Neural cell (in vitro differentiated cells): ENCODE data around the gene TRAPPC6A. TPM values are rescaled to one million over a fixed set of nuclear protein-coding genes. Genes with fewer than 3 reads are reported as not detected.

Source experiments
- H2AFZ ChIP-seq: fragments of 200-600, 300-800 bp; sonication (generic), shearing (Covaris generic); 2 replicates; pipeline ENCODE4 v1.6.0; 2014; ENCODE audit warnings: low read depth, mild to moderate bottlenecking, antibody characterized with exemption, low read length, moderate library complexity
- H3F3A ChIP-seq: fragments of 200-600 bp; shearing (Covaris generic); 2 replicates; pipeline ENCODE4 v1.6.1; 2016; ENCODE audit warnings: mild to moderate bottlenecking, moderate library complexity, mixed read lengths, antibody characterized with exemption, low read length; ENCODE audit not compliant: insufficient read depth, poor library complexity, severe bottlenecking
- H3K27ac ChIP-seq: fragments of 200-600, 300-800 bp; sonication (generic), shearing (Covaris generic); 2 replicates; pipeline ENCODE4 v1.5.1; 2014; ENCODE audit warnings: mild to moderate bottlenecking, low read length, moderate library complexity
- H3K27me3 ChIP-seq: fragments of 300-800, 200-600 bp; sonication (generic), shearing (Covaris generic); 2 replicates; pipeline ENCODE4 v1.6.0; 2014; ENCODE audit warnings: mild to moderate bottlenecking, low read depth, low read length, moderate library complexity; ENCODE audit not compliant: insufficient read depth
- H3K36me3 ChIP-seq: fragments of 300-800, 200-600 bp; sonication (generic), shearing (Covaris generic); 2 replicates; pipeline ENCODE4 v1.5.1; 2014; ENCODE audit warnings: mild to moderate bottlenecking, antibody characterized with exemption, low read length, moderate library complexity; ENCODE audit not compliant: insufficient read depth
- H3K4me2 ChIP-seq: fragments of 300-800, 200-600 bp; sonication (generic), shearing (Covaris generic); 2 replicates; pipeline ENCODE4 v1.6.0; 2014; ENCODE audit warnings: mild to moderate bottlenecking, low read length
- H3K4me3 ChIP-seq: fragments of 300-800, 200-600 bp; sonication (generic), shearing (Covaris generic); 2 replicates; pipeline ENCODE4 v1.5.1; 2014; ENCODE audit warnings: mild to moderate bottlenecking, low read length, moderate library complexity
- H3K79me2 ChIP-seq: fragments of 200-600 bp; shearing (Covaris generic); replicated peaks from 2 replicates; pipeline ENCODE4 v1.6.0; 2014; ENCODE audit warnings: mild to moderate bottlenecking, low read length, moderate library complexity; ENCODE audit not compliant: insufficient read depth
- H3K9ac ChIP-seq: fragments of 300-800, 200-600 bp; sonication (generic), shearing (Covaris generic); 2 replicates; pipeline ENCODE4 v1.6.1; 2016; ENCODE audit warnings: mild to moderate bottlenecking, low read length, mixed read lengths
- H3K9me2 ChIP-seq: fragments of 200-600 bp; shearing (Covaris generic); 2 replicates; pipeline ENCODE4 v1.6.1; 2016; ENCODE audit warnings: mild to moderate bottlenecking, low read length, mixed read lengths; ENCODE audit not compliant: insufficient read depth
- H3K9me3 ChIP-seq: fragments of 200-600, 300-800 bp; sonication (generic), shearing (Covaris generic); 2 replicates; pipeline ENCODE4 v1.6.1; 2016; ENCODE audit warnings: mild to moderate bottlenecking, mixed run types, low read length, moderate library complexity, mixed read lengths
- H4K20me1 ChIP-seq: fragments of 200-600 bp; shearing (Covaris generic); 2 replicates; pipeline ENCODE4 v1.6.1; 2016; ENCODE audit warnings: mild to moderate bottlenecking, mixed run types; ENCODE audit not compliant: insufficient read depth
- EP300 ChIP-seq: fragments of 450-650 bp; conservative IDR thresholded peaks from 2 replicates; pipeline ENCODE4 v1.6.1; 2014; ENCODE audit warnings: antibody characterized with exemption, mild to moderate bottlenecking, moderate library complexity; ENCODE audit not compliant: poor library complexity, severe bottlenecking
- EZH2 ChIP-seq: fragments of 200-600, 300-800 bp; shearing (Covaris generic), sonication (generic); IDR thresholded peaks from 2 replicates; pipeline ENCODE4 v1.6.1; 2014; ENCODE audit warnings: antibody characterized with exemption, low read length, borderline replicate concordance, mild to moderate bottlenecking; ENCODE audit not compliant: insufficient read depth, poor library complexity, severe bottlenecking
- MXI1 ChIP-seq: fragments of 450-650 bp; conservative IDR thresholded peaks from 2 replicates; pipeline ENCODE4 v1.6.1; 2014; ENCODE audit warnings: antibody characterized with exemption, mild to moderate bottlenecking; ENCODE audit not compliant: poor library complexity, severe bottlenecking
- POLR2AphosphoS5 ChIP-seq: IDR thresholded peaks from 2 replicates; pipeline ENCODE4 v1.6.1; 2012
- RAD21 ChIP-seq: fragments of 450-650 bp; conservative IDR thresholded peaks from 2 replicates; pipeline ENCODE4 v1.6.1; 2014; ENCODE audit warnings: antibody characterized with exemption, mild to moderate bottlenecking, moderate library complexity
- SMC3 ChIP-seq: fragments of 450-650 bp; conservative IDR thresholded peaks from 2 replicates; pipeline ENCODE4 v1.6.1; 2014; ENCODE audit warnings: antibody characterized with exemption, mild to moderate bottlenecking, moderate library complexity; ENCODE audit not compliant: poor library complexity
- TAF1 ChIP-seq: IDR thresholded peaks from 2 replicates; pipeline ENCODE4 v1.6.1; 2012; ENCODE audit warnings: low read depth
- polyA plus RNA-seq: library from polyadenylated mRNA; depleted of rRNA; stranded (reverse); fragments of >200 nt; gene quantifications from 2 replicates; pipeline ENCODE4 v1.2.3, GENCODE V29; 2014
- TF ChIP-seq, protein P1 (sequence below): fragments of 450-650 bp; IDR thresholded peaks from 2 replicates; pipeline ENCODE4 v1.5.1; 2014; ENCODE audit warnings: antibody characterized with exemption, mild to moderate bottlenecking, moderate library complexity; ENCODE audit not compliant: poor library complexity, severe bottlenecking
- TF ChIP-seq, protein P2 (sequence below): IDR thresholded peaks from 2 replicates; pipeline ENCODE4 v1.6.1; 2012; ENCODE audit warnings: borderline replicate concordance

TRAPPC6A gene
- polyA plus RNA-seq, 1 donor from 2014 or later, result 48.5 TPM

DNA sequence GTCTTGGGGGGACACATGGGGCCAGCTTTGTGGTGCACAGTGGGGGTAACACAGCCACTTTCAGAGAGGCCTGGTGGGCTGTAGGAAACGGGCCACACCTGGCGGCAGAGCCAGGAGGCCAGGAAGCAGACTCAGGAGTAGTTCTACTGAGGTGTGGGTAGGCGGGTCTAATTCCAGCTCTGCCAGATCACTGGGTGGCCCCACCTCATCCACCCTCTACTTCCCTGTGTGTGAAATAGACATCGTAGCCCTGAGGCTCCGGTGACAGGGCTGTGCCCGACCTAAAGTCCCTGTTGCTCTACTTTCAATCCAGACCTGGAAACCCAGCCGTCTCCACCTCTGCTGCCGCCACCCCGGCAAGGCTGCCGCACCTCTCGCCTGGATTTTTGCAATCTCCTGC lies 21.3 kb downstream of the TRAPPC6A start:
- Histone ChIP-seq H3K9me2 (no peaks in the 10 kb centered on the region), H3K27me3 (peaks cover 19% of the 10 kb centered on the region), H4K20me1 (no peaks in the 10 kb centered on the region), H3K4me3 (no peak overlapping the region), H3K4me2 (no peak overlapping the region), H3K36me3 (no peaks in the 10 kb centered on the region), H3K9ac (no peak overlapping the region), H3K27ac (no peak overlapping the region), H3K9me3 (no peaks in the 10 kb centered on the region), H2AFZ (no peak overlapping the region), H3F3A (no peaks in the 10 kb centered on the region), H3K79me2 (no peaks in the 10 kb centered on the region)
- TF ChIP-seq, protein P1, sequence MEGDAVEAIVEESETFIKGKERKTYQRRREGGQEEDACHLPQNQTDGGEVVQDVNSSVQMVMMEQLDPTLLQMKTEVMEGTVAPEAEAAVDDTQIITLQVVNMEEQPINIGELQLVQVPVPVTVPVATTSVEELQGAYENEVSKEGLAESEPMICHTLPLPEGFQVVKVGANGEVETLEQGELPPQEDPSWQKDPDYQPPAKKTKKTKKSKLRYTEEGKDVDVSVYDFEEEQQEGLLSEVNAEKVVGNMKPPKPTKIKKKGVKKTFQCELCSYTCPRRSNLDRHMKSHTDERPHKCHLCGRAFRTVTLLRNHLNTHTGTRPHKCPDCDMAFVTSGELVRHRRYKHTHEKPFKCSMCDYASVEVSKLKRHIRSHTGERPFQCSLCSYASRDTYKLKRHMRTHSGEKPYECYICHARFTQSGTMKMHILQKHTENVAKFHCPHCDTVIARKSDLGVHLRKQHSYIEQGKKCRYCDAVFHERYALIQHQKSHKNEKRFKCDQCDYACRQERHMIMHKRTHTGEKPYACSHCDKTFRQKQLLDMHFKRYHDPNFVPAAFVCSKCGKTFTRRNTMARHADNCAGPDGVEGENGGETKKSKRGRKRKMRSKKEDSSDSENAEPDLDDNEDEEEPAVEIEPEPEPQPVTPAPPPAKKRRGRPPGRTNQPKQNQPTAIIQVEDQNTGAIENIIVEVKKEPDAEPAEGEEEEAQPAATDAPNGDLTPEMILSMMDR, result no peak
- TF ChIP-seq MXI1 (no peak), RAD21 (no peak), EZH2 (no peak), EP300 (no peak), POLR2AphosphoS5 (no peak), TAF1 (no peak), SMC3 (no peak)
- TF ChIP-seq, protein P2, sequence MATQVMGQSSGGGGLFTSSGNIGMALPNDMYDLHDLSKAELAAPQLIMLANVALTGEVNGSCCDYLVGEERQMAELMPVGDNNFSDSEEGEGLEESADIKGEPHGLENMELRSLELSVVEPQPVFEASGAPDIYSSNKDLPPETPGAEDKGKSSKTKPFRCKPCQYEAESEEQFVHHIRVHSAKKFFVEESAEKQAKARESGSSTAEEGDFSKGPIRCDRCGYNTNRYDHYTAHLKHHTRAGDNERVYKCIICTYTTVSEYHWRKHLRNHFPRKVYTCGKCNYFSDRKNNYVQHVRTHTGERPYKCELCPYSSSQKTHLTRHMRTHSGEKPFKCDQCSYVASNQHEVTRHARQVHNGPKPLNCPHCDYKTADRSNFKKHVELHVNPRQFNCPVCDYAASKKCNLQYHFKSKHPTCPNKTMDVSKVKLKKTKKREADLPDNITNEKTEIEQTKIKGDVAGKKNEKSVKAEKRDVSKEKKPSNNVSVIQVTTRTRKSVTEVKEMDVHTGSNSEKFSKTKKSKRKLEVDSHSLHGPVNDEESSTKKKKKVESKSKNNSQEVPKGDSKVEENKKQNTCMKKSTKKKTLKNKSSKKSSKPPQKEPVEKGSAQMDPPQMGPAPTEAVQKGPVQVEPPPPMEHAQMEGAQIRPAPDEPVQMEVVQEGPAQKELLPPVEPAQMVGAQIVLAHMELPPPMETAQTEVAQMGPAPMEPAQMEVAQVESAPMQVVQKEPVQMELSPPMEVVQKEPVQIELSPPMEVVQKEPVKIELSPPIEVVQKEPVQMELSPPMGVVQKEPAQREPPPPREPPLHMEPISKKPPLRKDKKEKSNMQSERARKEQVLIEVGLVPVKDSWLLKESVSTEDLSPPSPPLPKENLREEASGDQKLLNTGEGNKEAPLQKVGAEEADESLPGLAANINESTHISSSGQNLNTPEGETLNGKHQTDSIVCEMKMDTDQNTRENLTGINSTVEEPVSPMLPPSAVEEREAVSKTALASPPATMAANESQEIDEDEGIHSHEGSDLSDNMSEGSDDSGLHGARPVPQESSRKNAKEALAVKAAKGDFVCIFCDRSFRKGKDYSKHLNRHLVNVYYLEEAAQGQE, result no peak

DNA sequence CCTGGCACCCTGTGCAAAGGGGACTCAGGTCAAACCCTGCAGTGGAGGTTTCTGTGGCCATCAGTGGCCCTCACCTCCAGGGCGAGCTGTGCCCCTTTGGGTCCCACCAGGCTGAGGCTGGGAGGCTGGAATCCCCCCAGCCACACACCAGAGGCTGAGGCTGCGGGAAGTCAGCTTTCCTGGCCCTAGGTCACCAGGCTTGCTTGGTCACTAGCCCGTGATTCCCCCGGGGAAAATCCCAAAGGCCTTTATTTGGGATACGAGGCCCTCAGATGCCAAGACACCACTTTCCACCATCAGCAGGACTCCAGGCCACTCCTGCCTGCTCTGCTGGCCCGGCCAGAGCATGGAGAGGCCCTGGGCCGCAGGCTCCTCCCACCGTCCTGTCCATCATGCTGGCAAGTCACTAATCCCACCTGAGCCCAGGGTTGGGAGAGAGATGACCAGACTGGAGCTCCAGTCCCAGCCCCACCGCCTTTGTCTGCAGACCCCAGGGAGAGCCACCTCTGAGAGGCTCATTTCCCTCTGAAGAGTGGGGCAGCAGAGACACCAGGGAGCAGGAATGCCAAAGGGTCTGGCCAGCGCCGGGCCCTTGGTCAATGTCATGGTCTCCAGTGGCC lies 21.9 kb downstream of the TRAPPC6A start:
- no peaks in the 10 kb centered on the region for H3K79me2 ChIP-seq
- peak; percentile 4 for TF ChIP-seq POLR2AphosphoS5
- TF ChIP-seq MXI1, result no peak
- no peak overlapping the region for H3K4me3 ChIP-seq
- H3K9me3 ChIP-seq, result no peaks in the 10 kb centered on the region
- H4K20me1 ChIP-seq, result no peaks in the 10 kb centered on the region
- no peaks in the 10 kb centered on the region for H3K36me3 ChIP-seq
- H2AFZ ChIP-seq, result no peak overlapping the region
- H3K27me3 ChIP-seq, result peaks cover 24% of the 10 kb centered on the region
- no peak overlapping the region for H3K9ac ChIP-seq
- no peak overlapping the region for H3K27ac ChIP-seq
- H3K9me2 ChIP-seq, result no peaks in the 10 kb centered on the region
- no peaks in the 10 kb centered on the region for H3F3A ChIP-seq
- no peak overlapping the region for H3K4me2 ChIP-seq
